ENCODE results near the gene TRIM67. TPM values are rescaled to one million over a fixed set of nuclear protein-coding genes. Genes with fewer than 3 reads are reported as not detected.

The TRIM67 gene
- total RNA-seq, 1 experiment from 2014 or later, result 0.08 TPM

GRCh38 chr1:231162970-231163829, 1.3 kb downstream of the TRIM67 start:
- Histone ChIP-seq H3K9me3 (ENCODE audit: control insufficient read depth, insufficient read depth, low read depth, low read length) (no peaks in the 10 kb centered on the region), H3K4me3 (ENCODE audit: low read depth in 2 of 2, low read length in 2 of 2) (no peak overlapping the region), H3K4me1 (ENCODE audit: control insufficient read depth, insufficient read depth, low read length) (no peaks in the 10 kb centered on the region), H3K27me3 (ENCODE audit: control insufficient read depth, insufficient read depth, low read length) (peaks cover 19% of the 10 kb centered on the region), H3K36me3 (ENCODE audit: control insufficient read depth, insufficient read depth, low read length) (no peaks in the 10 kb centered on the region), H3K27ac (ENCODE audit: low read length) (no peak overlapping the region)
- ChIA-PET CTCF (no interaction called here), POLR2A (no interaction called here)
- intact Hi-C loops (cut with micrococcal nuclease; ENCODE audit: unreplicated experiment) (no loop called here), in situ Hi-C loops (cut with HindIII; ENCODE audit: low pct_unique_long_range_greater_than_20kb, low sequenced_read_pairs) (no loop called here)
- DNase-seq (ENCODE audit: low read depth, low spot score) (no peak), ATAC-seq (no peak)
- TF ChIP-seq POLR2AphosphoS5 (IDR thresholded peaks at IDR 0.05; ENCODE audit: low read depth, low read length), result no peak
- no peak for TF ChIP-seq SIN3A (IDR thresholded peaks at IDR 0.05; ENCODE audit: borderline replicate concordance, insufficient read depth, low read depth, low read length)
- TF ChIP-seq REST (IDR thresholded peaks at IDR 0.05; ENCODE audit: insufficient read depth in 1 of 2, low read depth in 2 of 2, low read length in 1 of 2), result no peak; a peak in 1 of 4 replicates
- TF ChIP-seq CTCF (IDR thresholded peaks at IDR 0.05), result no peak
- TF ChIP-seq TCF7L2 (IDR thresholded peaks at IDR 0.05; ENCODE audit: low read depth, low read length), result no peak
- no TSS peak for BruUV-seq (replicated peaks)

GRCh38 chr1:231163830-231164427, 2.1 kb downstream of the TRIM67 start:
- no peaks in the 10 kb centered on the region for H3K36me3 ChIP-seq (ENCODE audit: control insufficient read depth, insufficient read depth, low read length)
- H3K9me3 ChIP-seq (ENCODE audit: control insufficient read depth, insufficient read depth, low read depth, low read length), result no peaks in the 10 kb centered on the region
- intact Hi-C loops (cut with micrococcal nuclease; ENCODE audit: unreplicated experiment), result no loop called here
- no peak overlapping the region for H3K4me3 ChIP-seq (ENCODE audit: low read depth in 2 of 2, low read length in 2 of 2)
- CTCF ChIA-PET, result no interaction called here
- POLR2A ChIA-PET, result no interaction called here
- DNase-seq (ENCODE audit: low read depth, low spot score) (no peak), ATAC-seq (no peak)
- peaks cover 19% of the 10 kb centered on the region for H3K27me3 ChIP-seq (ENCODE audit: control insufficient read depth, insufficient read depth, low read length)
- H3K4me1 ChIP-seq (ENCODE audit: control insufficient read depth, insufficient read depth, low read length), result no peaks in the 10 kb centered on the region
- H3K27ac ChIP-seq (ENCODE audit: low read length), result no peak overlapping the region
- TF ChIP-seq POLR2AphosphoS5 (IDR thresholded peaks at IDR 0.05; ENCODE audit: low read depth, low read length) (no peak), REST (IDR thresholded peaks at IDR 0.05; ENCODE audit: insufficient read depth in 1 of 2, low read depth in 2 of 2, low read length in 1 of 2) (no peak), SIN3A (IDR thresholded peaks at IDR 0.05; ENCODE audit: borderline replicate concordance, insufficient read depth, low read depth, low read length) (no peak), TCF7L2 (IDR thresholded peaks at IDR 0.05; ENCODE audit: low read depth, low read length) (no peak), CTCF (IDR thresholded peaks at IDR 0.05) (no peak)
- in situ Hi-C loops (cut with HindIII; ENCODE audit: low pct_unique_long_range_greater_than_20kb, low sequenced_read_pairs), result no loop called here
- BruUV-seq (replicated peaks), result no TSS peak

Measured in Panc1 (cell line).